Fibroblast of skin of abdomen (primary cell): ENCODE measurements around the gene ATP2A2.
A peak's percentile ranks its signal among the peaks of the same experiment; 100 is the strongest.

Experiments used
- DNase-seq: peaks from one replicate; pipeline ENCODE4 v3.0.0-alpha.2; 2013

The ATP2A2 gene

GRCh38 chr12:110262442-110263388 is 18.3 kb upstream of the ATP2A2 start:
- peak; percentile 77 for DNase-seq

- DNase-seq = no peak
Measured at GRCh38 chr12:110266381-110266960, 14.6 kb upstream of the ATP2A2 start.

GRCh38 chr12:110266980-110267620 is 13.9 kb upstream of the ATP2A2 start:
- peak; percentile 86 for DNase-seq

GRCh38 chr12:110269622-110270124 is 11.4 kb upstream of the ATP2A2 start:
- DNase-seq = peak; percentile 95

- DNase-seq = peak; percentile 85
Measured at GRCh38 chr12:110270125-110270962, 10.7 kb upstream of the ATP2A2 start.

GRCh38 chr12:110271015-110271414 is 10.0 kb upstream of the ATP2A2 start:
- no peak for DNase-seq

- DNase-seq = no peak
Measured at GRCh38 chr12:110277530-110278254, 3.4 kb upstream of the ATP2A2 start.

- no peak for DNase-seq
Measured at GRCh38 chr12:110278255-110278536, 2.9 kb upstream of the ATP2A2 start.

GRCh38 chr12:110279566-110280375 is 1.3 kb upstream of the ATP2A2 start:
- DNase-seq = no peak

- peak; percentile 55 for DNase-seq
Measured at GRCh38 chr12:110280392-110280778, 662 bp upstream of the ATP2A2 start.

- peak; percentile 65 for DNase-seq
Measured at GRCh38 chr12:110281549-110282299, 677 bp downstream of the ATP2A2 start.

- peak; percentile 50 for DNase-seq
Measured at GRCh38 chr12:110282300-110282860, 1.3 kb downstream of the ATP2A2 start.

- no peak for DNase-seq
Measured at GRCh38 chr12:110282956-110283817, 2.1 kb downstream of the ATP2A2 start.

- no peak for DNase-seq
Measured at GRCh38 chr12:110284597-110284996, 3.5 kb downstream of the ATP2A2 start.

GRCh38 chr12:110286623-110287022 is 5.6 kb downstream of the ATP2A2 start:
- DNase-seq = no peak

- DNase-seq = no peak
Measured at GRCh38 chr12:110287986-110288385, 6.9 kb downstream of the ATP2A2 start.

GRCh38 chr12:110289044-110289710 is 8.1 kb downstream of the ATP2A2 start:
- no peak for DNase-seq

- no peak for DNase-seq
Measured at GRCh38 chr12:110289711-110290078, 8.6 kb downstream of the ATP2A2 start.
